ENCODE data around the gene LHX5.

DNA sequence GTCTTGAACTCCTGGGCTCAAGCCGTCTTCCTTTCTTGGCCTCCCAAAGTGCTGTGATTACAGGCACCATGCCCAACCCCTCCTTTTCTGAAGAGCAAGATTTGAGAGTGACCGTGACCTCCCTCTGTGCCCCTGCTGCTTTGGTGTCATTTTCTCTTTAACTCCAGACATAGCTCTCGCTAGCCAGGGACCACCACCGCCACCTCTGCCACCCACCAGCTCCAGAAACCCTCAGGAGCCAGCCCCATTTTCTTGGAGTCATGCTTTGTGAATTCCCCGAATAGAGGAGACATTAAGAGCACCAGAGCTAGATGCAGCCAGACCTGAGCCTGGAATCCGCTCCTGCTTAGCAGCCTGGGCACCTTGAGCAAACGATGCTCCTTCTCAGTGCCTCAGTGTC is 31.3 kb downstream of the LHX5 start:
- TF ChIP-seq, protein P1, sequence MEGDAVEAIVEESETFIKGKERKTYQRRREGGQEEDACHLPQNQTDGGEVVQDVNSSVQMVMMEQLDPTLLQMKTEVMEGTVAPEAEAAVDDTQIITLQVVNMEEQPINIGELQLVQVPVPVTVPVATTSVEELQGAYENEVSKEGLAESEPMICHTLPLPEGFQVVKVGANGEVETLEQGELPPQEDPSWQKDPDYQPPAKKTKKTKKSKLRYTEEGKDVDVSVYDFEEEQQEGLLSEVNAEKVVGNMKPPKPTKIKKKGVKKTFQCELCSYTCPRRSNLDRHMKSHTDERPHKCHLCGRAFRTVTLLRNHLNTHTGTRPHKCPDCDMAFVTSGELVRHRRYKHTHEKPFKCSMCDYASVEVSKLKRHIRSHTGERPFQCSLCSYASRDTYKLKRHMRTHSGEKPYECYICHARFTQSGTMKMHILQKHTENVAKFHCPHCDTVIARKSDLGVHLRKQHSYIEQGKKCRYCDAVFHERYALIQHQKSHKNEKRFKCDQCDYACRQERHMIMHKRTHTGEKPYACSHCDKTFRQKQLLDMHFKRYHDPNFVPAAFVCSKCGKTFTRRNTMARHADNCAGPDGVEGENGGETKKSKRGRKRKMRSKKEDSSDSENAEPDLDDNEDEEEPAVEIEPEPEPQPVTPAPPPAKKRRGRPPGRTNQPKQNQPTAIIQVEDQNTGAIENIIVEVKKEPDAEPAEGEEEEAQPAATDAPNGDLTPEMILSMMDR (IDR thresholded peaks at IDR 0.05), result no peak
- TF ChIP-seq ZFX (IDR thresholded peaks at IDR 0.05; ENCODE audit: borderline replicate concordance), result no peak
